Endothelial cell of hepatic sinusoid (primary cell): ENCODE results near the gene KIAA0753.

Source experiments
- in situ Hi-C: cut with HindIII; loops from 2 replicates; pipeline ENCODE4 v1.10.0; 2017; ENCODE audit warnings: low sequenced_read_pairs

KIAA0753 gene

DNA sequence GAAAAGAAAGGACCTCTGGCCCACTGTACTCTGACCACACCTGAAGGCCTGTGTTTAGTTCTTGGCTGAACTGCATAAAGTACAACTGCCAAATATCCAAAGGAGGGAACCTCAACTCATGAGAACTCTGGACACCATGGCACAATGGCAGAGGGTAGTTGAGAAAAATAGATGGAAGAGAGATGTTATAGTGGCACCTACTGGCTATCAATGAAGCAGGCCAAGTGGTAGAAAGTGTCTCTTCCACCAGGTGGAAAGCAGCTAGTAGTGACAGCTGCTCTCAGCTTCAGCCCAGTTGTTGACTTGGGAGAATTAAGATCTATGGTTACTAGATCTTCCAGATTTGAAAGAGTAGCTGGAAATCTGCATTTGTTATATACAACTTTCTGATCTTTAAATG lies 7.7 kb upstream of the KIAA0753 start:
- in situ Hi-C loops: no loop called here

- in situ Hi-C loops: no loop called here
Measured at GRCh38 chr17:6643451-6644125, 3.1 kb upstream of the KIAA0753 start.

DNA sequence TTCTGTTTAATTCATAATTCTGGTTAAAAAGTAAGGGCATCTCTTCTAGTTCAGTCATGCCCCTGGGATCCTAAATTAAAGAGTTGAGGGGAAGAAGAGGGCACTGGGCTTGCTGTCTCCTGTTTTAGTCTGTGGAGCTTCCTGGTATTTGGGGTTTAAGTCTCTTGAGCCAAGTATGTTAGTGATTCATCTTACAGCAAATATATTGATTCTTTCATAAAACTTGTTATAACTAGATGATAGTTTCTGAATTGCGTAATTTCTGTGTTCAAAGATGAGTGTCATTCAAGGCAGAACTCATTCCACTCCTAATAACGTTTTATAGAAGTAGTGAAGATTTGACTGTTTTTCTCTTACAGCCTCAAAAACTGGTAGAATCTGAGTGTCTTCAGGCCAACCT lies 2.1 kb upstream of the KIAA0753 start:
- in situ Hi-C loops: no loop called here

DNA sequence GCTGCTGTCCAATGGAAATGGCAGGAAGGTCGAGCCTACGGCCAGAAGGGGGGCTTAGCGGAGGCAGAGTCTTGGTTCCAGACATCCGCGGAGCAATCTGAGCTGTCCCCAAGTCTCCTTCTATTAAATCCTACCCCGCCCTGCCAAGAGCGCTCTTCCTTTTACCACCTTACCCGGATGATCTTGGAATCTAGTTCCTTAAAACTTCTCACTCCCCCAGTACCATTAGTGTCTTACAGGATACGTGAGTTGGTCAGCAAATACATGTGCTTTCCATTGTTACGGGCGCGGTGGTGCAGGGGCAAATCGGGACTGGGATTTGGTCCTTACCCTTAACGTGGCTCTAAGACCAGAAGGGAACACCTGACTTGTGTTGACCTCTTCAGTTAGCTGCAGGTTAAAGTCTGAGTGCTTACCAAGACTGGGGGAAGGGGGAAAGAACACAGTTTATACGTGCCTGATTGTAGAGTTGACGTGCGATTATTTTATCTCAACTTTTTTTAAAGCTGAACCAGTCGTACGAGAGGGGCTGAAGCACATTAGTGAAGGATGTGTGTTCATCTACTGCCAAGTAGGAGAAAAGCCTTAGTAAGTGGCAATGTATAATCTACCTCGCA lies 844 bp upstream of the KIAA0753 start:
- in situ Hi-C loops: no loop called here

DNA sequence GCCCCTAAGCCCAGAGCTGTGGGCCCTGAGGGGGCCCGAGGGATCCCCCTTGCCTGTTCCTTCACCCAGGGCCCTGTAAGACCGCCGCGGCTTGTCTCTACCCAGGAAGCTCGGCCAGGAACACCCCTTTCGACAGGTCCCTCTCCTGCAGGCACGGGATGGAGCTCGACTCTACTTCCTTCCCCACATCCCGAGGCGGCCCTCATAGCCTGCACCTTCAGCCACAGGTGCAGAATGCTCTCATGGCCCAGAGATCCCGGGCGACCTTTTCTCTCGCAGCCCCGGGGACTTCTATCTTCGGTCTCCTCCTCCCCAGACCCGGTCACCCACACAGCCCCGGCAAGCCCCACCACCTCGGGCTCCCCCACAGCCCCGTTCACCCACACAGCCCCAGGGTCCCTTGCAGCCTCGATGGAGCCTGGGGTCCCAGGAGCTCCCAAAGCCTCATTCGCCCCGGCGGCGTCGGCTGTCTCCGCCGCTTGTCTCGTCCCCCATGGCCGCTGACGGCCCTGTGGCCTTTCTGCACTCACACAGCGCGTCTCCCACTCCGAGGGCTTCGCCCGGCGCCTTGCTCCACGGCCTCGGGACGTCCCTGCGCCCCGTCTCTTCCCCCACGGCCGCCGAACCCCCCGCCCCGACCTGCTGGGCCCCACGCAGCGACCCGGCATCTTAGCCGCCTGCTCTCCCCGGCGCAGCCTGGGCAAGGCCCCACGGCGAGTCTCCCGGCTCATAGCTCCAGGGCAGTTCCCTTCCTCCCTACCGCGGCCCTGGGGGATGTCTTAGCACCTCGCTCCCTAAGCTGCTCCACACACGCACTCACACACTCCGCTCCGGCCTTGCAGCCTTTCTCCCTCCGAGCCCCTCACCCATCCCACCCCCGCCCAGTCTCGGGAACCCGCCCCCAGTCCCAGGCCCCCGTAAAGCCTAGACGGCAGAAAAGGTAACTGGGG lies 650 bp downstream of the KIAA0753 start:
- in situ Hi-C loops: no loop called here

DNA sequence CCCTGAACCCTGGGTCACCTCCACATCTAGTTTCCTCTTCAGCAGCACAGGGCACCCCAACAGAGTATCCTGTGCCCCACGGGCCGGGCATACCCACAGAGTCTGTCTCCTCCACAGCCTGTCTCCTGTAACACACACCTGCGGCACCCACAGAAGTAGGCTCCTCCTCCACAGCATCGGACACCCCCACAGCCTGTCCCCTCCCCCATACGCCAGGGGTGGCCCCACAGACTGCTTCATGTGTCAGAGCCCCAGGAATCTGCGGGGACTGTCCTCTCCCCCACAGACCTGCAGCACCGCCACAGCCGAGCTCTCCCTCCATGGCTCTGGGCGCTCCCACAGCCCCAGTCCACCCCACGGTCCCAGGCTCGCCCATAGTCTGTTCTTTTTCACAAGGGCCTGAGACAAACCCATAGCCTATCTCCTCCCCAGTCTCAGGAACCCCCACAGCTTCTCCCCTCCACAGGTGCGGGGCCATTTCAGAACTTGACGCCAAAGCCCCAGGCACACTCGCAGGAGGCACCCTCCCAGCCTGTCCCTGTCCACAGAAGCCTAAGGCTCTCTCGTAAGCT lies 1.4 kb downstream of the KIAA0753 start:
- in situ Hi-C loops: no loop called here

DNA sequence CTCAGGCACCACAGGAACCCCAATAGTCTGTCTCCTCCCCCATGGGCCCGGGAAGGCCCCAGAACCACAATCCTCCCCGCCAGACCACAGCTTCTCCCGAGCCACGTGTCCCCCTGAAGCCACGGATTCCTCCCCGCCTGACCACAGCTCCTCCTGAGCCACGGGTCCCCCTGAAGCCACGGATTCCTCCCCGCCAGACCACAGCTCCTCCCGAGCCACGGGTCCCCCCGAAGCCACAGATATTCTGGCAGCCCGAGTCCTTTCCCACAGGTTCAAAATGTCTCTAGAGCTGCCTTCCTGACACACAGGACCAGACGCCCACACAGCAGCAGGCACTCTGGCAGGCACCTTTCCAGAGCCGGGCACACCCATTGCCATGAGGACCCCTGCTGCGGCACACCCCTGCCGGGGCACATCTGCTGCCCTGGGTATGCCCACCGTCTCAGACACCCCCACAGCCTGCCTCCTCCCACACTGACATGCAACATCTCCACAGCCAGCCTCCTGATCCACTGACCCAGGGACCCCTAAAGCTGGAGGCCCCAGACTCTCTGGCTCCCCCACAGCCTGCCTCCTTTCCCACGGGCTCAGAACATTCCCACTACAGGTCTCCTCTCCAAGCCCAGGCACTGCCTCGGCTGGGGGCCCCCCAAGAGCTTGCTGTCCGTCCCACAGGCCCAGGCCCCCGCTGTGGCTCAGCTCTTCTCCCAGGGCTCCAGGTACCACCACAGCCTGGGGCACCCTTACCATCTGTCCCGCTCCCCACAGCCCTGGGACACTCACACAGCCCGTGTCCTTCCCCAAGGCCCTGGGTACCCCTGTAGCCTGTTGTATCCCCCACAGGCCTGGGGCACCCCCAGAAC lies 2.2 kb downstream of the KIAA0753 start:
- in situ Hi-C loops: no loop called here

- in situ Hi-C loops: no loop called here
Measured at GRCh38 chr17:6637458-6637840, 3.1 kb downstream of the KIAA0753 start.

DNA sequence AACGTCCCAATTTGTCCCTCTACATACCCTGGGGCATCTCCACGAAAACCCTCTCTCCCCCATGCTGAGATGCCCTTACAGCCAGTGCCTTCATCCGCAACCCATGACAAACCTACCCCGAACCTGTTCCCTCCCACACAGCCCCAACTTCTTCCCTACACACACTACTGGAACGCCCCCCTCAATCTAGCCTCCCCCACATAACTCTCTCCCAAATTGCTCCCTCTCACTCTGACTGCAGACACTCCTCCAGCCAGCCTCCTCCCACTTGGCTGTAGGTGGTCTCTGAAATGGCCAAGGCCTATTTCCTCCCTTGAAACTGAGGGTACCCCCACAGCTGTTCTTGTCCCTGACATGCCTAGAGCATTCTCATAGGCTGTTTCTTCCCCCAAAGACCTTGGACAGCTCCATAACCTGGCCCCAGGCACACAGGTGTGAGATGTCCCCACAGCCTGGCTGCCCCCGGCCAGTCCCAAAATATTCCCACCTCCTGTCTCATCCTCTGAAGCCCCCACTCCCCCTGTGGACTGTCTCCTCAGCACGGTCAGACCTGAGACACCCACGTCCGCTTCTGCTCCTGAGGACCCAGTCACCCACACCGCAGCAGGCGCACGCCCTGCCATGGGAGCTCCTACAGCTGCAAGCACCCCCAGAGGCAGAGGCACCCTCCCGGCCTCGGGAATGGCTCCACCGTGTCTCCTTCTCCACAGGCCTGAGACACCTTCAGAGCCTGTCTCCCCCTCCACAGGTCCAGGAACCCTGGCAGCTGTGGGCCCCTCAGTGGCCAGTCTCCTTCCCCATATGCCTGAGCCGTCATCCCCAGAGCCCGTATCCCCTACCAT lies 3.7 kb downstream of the KIAA0753 start:
- in situ Hi-C loops: no loop called here

- in situ Hi-C loops: no loop called here
Measured at GRCh38 chr17:6636105-6636504, 4.4 kb downstream of the KIAA0753 start.

DNA sequence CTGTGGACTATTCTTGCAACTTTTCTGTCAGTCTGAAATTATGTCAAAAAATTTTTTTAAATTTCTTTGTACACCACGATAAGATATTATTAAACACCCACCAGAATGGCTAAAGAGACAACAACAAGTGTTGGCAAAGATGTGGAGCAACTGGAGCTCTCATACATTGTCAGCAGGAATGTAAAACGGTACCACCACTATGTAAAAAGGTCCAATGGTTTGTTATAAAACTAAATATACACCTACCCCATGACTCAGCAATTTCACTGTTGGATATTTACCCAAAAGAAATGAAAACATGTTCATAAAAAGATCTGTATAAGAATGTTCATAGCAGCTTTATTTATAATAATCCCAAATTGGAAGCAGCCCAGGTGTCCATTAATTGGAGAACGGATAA lies 7.2 kb downstream of the KIAA0753 start:
- in situ Hi-C loops: no loop called here

DNA sequence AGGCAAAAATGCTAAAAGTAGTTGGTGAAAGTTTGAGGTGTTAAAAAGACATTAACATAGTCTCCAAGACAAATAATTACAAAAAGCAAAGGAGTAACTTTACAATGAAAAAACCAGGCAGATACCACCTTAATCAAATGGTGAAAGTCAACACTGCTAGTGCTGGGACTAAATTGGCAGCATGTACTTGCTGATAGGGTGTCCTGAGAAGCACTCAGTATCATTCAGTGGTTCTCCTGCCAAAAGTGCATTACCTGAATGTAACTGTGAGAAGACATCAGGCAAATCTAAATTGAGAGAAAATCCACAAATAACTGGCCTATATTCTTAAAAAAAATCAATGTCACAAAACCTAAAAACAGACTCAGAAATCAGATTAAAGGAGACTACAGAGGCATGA lies 8.0 kb downstream of the KIAA0753 start:
- in situ Hi-C loops: no loop called here

DNA sequence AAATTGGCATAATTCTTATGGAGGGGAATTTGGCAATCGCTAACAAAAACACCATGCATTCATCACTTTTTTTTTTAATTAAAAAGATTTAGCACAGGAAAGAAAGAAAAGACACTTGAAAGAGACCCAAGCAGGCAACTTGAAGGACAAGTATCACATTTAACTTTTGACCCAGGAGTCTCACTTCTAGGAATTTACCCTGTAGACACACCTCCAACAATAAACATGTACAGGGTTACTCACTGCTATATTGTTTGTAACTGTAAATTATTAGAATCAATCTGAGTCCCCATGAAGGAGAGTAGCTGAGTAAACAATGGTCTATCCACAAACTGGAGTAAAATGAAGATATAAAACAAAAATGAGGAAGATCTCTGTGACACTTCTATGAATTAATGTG lies 10.1 kb downstream of the KIAA0753 start:
- in situ Hi-C loops: no loop called here

- in situ Hi-C loops: no loop called here
Measured at GRCh38 chr17:6627019-6627418, 13.5 kb downstream of the KIAA0753 start.

GRCh38 chr17:6626616-6627015 lies 13.9 kb downstream of the KIAA0753 start:
- in situ Hi-C loops: no loop called here

DNA sequence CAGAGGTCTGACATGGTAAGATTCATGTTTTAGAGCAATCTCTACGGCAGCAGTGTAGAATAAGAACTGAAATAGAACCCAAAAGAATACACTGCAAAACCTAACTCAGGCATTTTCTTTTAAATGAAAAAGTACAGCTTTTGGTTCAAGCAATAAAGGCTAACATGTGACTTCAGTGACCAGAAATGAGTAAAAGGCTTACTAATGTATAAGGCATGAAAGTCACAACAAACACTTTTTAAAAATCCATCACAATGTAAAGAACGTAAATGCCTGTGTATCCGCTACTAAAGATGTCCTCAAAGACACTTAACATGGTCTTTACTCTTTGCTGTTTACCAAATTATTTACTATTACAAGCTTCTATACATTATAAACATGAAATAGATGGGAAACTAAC lies 16.6 kb downstream of the KIAA0753 start:
- in situ Hi-C loops: no loop called here

- in situ Hi-C loops: no loop called here
Measured at GRCh38 chr17:6611231-6611630, 29.3 kb downstream of the KIAA0753 start.

DNA sequence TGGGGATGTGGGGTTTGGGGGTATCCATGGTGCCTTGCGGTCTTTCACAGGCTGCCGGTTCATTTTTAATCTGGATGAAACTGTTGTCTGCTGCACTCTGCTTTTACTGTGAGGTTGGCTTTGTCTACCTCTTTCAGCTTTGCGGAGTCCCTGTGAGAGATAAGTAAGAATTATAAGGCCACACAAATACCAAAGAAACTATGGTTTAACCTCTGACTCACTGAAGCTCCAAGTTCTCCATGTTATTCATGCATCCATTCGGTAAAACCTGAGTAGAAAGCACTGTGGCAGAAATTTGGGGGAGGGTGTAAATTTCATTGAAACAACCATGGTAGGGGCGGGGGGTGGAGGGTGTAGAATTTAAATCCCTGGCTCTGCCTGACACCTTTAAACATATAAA lies 30.5 kb downstream of the KIAA0753 start:
- in situ Hi-C loops: no loop called here

GRCh38 chr17:6608321-6608720 lies 32.2 kb downstream of the KIAA0753 start:
- in situ Hi-C loops: loop anchor here (5.0 kb wide), 1 partner anchor 46 kb away; no protein-coding TSS in a partner anchor
